Right hindlimb (tissue), 1 donor: ENCODE data around the gene SPATA31E1.
"Not testable (repeated sequence)": the region's sequence is repeated elsewhere in the genome, so short reads cannot be mapped to it uniquely, and the experiment has no call there.

ENCODE experiments used
- DNase-seq: peaks from one replicate; pipeline ENCODE4 v3.0.0-alpha.2; 2018

Gene SPATA31E1

GRCh38 chr9:87886933-87887505 lies 4.3 kb downstream of the SPATA31E1 start:
- no peak for DNase-seq

- no peak for DNase-seq
These were observed 5.2 kb downstream of the SPATA31E1 start for GRCh38 chr9:87887661-87888480.

GRCh38 chr9:87888501-87888900 lies 5.8 kb downstream of the SPATA31E1 start:
- peak; percentile 8 for DNase-seq

- peak; percentile 7 for DNase-seq
These were observed 6.6 kb downstream of the SPATA31E1 start for GRCh38 chr9:87889065-87889881.

GRCh38 chr9:87889882-87890252 lies 7.2 kb downstream of the SPATA31E1 start:
- DNase-seq, result peak; percentile 5

GRCh38 chr9:87890837-87891236 lies 8.2 kb downstream of the SPATA31E1 start:
- peak; percentile 5 for DNase-seq

- DNase-seq, result no peak
These were observed 9.1 kb downstream of the SPATA31E1 start for GRCh38 chr9:87891754-87892153.

GRCh38 chr9:87892956-87893355 lies 10.3 kb downstream of the SPATA31E1 start:
- no peak for DNase-seq

- no peak for DNase-seq
These were observed 12.4 kb downstream of the SPATA31E1 start for GRCh38 chr9:87894998-87895625.

GRCh38 chr9:87896891-87897290 lies 14.2 kb downstream of the SPATA31E1 start:
- DNase-seq, result no peak

GRCh38 chr9:87898151-87898550 lies 15.5 kb downstream of the SPATA31E1 start:
- no peak for DNase-seq

- not testable (repeated sequence) for DNase-seq
These were observed 19.7 kb downstream of the SPATA31E1 start for GRCh38 chr9:87902371-87902770.

GRCh38 chr9:87909310-87910041 lies 26.8 kb downstream of the SPATA31E1 start:
- DNase-seq, result no peak

- no peak for DNase-seq
These were observed 28.1 kb downstream of the SPATA31E1 start for GRCh38 chr9:87910821-87911220.

- not testable (repeated sequence) for DNase-seq
These were observed 35.0 kb downstream of the SPATA31E1 start, which contains the start of gene SPATA31C1 for GRCh38 chr9:87917662-87918061. SPATA31C1 (plus strand) TSS chr9:87917962.

GRCh38 chr9:87919013-87919412 lies 36.3 kb downstream of the SPATA31E1 start:
- not testable (repeated sequence) for DNase-seq

- DNase-seq, result not testable (repeated sequence)
These were observed 38.9 kb downstream of the SPATA31E1 start for GRCh38 chr9:87921561-87921960.

- DNase-seq, result not testable (repeated sequence)
These were observed 40.3 kb downstream of the SPATA31E1 start for GRCh38 chr9:87923012-87923411.

GRCh38 chr9:87924851-87925250 lies 42.2 kb downstream of the SPATA31E1 start:
- DNase-seq, result not testable (repeated sequence)

- not testable (repeated sequence) for DNase-seq
These were observed 46.5 kb downstream of the SPATA31E1 start for GRCh38 chr9:87929152-87929551.

- DNase-seq, result not testable (repeated sequence)
These were observed 51.8 kb downstream of the SPATA31E1 start for GRCh38 chr9:87934444-87934843.

- not testable (repeated sequence) for DNase-seq
These were observed 54.7 kb downstream of the SPATA31E1 start for GRCh38 chr9:87937352-87937751.
